Hematopoietic multipotent progenitor cell (in vitro differentiated cells): ENCODE data around the gene ZDHHC19. TPM values are rescaled to one million over a fixed set of nuclear protein-coding genes. Genes with fewer than 3 reads are reported as not detected.
"Not testable (repeated sequence)": the region's sequence is repeated elsewhere in the genome, so short reads cannot be mapped to it uniquely, and the experiment has no call there.

Experiments
- DNase-seq, 3 donors: peaks; one replicate each; pipeline ENCODE4 v3.0.0-alpha.2; 2011 to 2015; ENCODE audit warnings: low read depth in 2 of 3, low spot score in 2 of 3
- total RNA-seq: library from RNA; depleted of rRNA; stranded (reverse); fragments of >200 nt; gene quantifications from one replicate; pipeline ENCODE4 v1.2.3, GENCODE V29; 2012

Gene ZDHHC19
- total RNA-seq, 1 donor: 0.27 TPM

DNA sequence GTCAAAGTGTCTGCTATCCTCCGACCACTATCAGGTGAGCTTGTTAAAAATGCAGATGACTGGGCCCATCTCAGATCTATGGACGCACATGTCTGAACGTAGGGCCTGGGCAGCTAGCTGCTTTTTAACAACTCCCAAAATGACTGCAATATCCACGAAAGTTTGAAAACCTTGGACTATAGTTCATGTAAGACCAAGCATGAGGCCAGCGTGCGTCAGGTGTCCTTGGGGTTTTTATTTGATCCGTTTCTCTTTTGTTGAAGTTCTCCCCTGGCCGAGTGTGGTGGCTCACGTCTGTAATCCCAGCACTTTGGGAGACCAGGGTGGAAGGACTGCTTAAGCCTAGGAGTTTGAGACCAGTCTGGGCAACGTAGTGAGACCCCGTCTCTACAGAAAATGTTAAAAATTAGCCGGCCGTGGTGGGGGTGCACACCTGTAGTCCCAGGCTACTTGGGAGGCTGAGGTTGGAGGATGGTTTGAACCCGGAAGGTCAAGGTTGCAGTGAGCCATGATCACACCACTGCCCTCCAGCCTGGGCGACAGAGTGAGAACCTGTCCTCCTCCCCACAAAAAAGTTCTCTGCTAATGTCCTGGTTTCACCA lies 14.7 kb upstream of the ZDHHC19 start:
- DNase-seq: no peak

DNA sequence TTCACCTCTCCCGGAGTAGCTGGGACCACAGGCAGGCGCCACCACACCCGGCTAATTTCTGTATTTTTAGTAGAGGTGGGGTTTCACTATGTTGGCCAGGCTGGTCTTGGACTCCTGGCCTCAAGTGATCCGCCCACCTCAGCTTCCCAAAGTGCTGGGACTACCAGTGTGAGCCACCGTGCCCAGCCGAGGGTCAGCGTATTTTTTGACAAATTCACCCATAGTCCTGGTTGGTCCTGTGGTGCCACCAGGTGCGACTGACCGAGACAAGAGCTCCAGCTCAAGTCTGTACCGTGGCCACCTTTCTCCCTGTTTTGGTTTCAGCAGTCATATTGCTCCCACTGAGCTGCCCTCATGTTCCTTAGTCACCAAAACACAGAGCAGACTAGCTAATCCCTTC lies 13.9 kb upstream of the ZDHHC19 start:
- DNase-seq: no peak

DNA sequence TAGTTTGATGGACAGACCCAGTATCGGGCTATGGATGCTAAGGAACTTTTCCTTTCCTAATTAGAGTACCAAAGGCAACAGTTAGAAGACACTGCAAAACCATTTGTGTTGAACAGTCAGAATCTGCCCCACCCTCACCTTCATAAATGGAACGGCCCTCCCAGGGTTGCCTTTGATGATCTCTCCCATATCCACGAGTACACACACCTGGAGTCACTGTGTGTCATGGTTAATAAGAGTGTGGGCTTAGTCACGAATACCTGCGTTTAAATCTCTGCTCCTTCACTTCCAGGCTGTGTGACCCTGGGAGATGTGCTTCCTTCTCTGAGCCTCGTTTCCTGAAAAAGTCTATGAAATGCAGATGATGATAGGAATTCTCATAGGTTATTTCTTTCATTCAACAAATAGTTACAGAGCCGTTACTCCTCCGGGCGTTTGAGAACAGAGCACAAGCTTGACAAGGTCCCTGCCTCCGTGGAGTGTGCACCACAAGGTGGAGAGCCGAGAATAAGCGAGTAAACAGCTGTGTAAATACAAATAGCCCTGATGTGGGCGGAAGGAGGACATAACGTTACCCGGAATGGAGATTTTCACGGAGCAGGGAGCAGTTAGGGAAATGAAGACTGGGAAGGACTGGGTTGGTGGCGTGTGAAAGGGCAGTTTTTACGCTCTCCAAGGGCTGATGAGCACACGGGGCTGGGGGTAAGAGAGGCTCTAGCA lies 11.8 kb upstream of the ZDHHC19 start:
- DNase-seq: no peak

DNA sequence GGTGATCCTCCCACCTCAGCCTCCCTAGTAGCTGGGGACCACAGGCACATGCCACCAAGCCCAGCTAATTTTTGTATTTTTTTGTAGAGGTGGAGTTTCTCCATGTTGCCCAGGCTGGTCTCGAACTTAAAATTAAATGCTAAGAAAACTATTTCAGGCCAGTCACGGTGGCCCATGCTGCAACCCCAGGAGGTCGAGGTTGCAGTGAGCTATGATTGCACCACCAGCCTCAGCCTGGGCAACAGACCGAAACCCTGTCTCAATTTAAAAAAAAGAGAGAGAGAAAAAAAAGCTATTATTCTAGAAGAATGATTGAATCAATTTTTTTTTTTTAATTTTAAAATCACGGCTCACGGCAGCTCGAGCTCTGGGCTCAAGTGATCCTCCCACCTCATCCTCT lies 9.8 kb upstream of the ZDHHC19 start:
- DNase-seq: no peak

DNA sequence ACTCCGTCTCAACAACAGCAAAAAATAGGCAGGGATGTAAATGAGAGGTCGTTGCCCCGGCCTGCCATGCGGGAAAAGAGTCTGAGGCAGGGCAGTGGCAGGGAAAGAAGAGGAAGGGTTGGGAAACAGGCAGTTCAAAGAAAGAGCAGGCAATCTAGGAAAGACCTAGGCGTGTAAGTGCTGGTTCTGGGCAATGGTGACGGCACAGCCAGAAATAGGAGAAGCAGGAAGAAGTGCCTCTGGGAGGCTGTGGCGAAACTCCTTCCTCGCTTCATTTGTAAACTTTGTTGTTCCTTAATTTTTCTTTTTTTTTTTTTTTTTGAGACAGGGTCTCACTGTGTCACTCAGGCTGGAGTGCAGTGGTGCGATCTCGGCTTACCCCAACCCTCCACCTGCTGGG lies 9.4 kb upstream of the ZDHHC19 start:
- DNase-seq: no peak

DNA sequence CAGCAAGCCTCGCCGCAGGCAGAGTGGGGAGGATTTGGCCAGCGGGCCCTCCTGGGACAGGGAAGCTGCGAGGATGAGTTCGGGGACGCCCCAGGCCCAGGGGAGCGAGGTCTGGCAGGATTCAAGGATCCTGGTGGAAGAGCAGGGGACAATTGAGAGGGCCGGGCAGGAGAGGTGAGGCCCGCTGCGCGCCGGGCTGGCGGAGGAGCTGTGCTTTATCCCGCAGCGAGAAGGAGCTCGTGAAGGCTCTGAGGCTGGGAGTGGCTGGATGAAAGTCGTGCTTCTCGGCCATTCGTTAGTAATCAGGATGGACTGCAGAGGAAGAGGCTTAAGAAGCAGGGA lies 8.7 kb upstream of the ZDHHC19 start:
- no peak for DNase-seq

DNA sequence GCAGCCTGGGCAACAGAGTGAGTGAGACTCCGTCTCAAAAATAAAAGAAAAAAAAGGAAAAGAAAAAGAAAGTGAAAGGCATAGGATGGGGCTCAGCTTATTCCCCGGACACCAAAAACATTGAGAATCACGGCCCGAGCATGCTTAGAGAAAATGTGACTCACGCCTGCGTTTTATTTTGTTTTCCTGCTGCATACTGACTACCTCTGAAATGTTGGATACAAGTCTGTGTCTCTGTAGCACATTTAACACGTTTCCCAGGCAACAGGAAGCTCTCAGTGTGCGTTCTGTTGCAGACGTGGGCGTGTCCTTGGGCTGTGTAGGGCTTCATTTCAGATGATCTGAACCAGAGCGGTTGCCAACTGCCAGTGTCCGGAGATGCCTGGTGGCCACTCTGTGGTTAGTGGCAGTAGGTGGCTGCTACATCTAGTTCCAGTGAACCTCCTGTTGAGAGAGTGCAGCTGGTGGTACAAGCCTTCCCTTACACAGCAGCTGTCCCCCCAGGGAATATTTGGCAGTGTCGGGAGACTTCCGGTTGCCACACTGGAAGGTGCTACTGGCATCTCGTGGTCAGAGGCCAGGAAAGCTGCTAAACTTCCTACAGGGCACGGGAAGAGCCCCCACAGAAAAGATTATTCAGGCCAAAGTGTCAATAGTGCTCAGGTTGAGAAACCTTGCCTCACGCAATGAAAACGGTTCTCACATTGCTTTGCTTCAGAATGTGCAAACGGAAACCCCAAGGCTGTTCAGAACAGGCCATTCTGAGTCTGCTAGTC lies 8.2 kb upstream of the ZDHHC19 start:
- peak in 2 of 3 donors; percentile 73 to 88 for DNase-seq

DNA sequence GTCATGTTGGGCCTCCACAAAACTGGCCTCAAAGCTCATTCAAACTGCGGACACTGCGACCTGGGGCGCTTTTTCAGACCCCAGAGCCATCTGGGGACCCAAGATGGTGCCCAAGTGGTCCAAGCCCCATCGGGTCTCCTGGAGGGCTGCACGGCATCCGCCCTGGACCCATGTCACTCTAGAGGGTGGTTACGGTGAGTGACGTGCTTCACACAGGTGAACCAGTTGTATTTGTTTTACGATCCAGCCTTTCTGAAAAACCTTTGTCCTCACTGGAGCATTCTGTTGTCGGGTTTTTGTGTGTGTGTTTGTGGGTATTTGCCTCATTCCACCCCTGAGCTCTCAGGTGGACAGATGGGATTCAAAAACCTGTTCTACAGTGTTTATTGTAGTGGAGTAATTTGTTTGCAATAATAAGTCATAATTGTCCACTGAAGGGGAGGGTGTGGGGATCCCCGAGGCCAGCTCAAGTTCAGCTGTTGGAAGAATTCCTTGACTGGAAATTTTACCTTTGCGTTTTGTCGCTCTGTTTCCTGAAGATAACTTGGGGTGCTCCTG lies 7.0 kb upstream of the ZDHHC19 start:
- no peak for DNase-seq

DNA sequence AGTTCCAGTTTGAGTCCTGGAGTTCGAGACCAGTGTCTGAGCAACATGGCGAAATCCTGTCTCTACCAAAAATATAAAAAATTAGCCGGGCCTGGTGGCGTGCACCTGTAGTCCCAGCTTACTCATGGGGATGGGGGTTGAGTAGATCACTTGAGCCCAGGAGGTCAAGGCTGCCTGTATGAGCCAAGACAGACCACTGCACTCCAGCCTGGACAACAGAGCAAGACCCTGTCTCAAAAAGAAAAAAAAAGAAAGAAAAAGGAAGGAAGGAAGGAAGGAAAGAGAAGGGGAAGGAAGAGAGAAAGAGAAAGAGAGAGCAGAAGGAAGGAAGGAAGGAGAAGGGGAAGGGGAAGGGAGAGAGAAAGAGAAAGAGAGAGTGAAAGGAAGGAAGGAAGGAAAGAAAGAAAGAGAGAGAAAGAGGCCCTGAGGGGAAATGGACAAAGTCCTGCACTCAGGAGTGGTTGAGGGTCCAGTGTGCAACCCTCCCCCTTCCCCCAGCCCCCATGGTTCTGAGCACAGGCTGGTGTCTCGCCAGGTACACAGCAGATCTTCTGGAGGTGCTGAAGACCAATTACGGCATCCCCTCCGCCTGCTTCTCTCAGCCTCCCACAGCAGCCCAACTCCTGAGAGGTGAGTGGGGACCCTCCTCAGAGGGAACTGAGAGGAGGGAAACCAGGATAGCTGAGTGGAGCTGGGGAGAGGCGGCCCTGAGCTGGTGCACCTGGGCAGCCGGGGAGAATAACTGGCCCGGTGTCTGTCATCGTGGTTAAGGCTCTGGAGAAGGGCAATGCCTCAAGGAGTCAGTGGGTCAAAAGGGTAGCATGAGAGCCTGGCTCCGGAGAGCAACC lies 6.3 kb upstream of the ZDHHC19 start:
- DNase-seq: no peak

DNA sequence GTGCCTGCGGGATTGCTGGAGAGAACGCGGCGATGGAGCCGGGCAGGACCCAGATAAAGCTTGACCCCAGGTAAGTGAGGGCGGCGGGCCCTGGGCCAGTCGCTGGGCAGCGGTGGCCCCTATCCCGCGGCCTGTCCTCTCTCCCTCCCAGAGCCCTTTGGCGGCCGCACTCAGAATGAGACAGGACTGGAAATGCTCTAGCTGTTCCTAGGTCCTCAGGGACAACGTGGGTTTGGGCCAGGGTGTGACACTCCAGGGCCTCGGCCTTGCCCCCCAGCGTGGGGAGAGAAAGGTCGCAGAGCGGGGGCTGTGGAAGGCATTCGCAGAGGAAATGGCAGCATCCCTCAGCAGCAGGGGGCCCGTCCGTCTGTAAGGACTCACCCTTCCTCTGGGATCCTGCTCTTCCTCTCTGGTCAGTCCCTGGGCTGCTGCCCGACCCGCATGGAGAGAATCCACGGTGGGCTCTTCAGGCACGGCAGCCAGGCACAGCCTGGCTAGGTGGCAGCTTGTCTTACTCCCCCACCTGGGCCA lies 5.5 kb upstream of the ZDHHC19 start:
- DNase-seq: no peak

DNA sequence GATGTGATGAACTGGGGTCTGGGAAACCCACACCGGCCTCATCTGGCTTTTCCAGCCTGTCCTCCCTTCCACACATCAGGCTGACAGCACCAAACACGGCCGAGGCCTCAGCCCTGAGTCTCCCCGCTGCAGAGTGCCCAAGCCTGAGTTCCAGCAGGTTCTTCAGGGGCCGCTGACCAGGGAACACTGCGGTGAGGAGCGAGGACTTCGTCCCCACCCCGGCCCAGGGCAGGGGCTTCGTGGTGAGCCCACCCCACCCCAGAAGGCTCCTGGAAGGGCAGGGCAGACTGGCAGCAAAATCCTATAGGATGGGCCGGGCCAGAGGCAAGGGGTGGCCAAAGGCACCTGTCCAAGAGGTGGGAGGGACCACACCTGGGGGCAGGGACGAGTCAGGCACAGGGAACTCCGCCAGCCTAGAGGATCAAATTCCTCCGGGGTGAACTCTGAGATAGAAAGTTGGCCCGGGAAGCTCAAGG lies 4.9 kb upstream of the ZDHHC19 start, which contains the start of gene SLC51A:
TSS of gene SLC51A (plus strand) at position 446 of the 476 bp plus-strand sequence. CDS start 179 bp downstream, outside the sequence.
- DNase-seq: no peak

DNA sequence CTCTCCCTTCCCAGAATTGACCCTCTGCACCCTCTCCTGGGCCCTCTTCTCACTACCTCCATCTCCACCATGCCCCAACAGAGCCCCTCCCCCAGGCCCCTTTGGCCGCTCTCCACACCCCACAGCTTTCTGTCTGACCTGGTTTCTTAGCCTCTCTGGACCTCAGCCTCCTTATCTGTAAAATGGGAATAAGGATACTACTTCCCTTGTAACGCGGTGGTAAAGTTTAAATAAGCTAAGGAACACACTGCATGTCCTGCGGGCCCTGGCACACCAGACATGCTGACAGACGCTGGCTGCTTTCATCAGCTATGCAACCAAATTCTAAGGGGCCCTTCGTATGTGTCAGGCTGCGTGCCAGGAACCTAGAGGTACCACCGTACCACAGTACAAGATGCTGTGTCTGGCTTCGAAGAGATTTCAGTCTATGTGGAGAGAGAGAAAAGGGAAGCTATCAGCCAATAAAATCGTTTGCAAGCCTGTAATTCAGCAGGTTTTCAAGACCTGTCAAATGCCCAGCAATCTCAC lies 4.4 kb upstream of the ZDHHC19 start:
- DNase-seq: no peak

DNA sequence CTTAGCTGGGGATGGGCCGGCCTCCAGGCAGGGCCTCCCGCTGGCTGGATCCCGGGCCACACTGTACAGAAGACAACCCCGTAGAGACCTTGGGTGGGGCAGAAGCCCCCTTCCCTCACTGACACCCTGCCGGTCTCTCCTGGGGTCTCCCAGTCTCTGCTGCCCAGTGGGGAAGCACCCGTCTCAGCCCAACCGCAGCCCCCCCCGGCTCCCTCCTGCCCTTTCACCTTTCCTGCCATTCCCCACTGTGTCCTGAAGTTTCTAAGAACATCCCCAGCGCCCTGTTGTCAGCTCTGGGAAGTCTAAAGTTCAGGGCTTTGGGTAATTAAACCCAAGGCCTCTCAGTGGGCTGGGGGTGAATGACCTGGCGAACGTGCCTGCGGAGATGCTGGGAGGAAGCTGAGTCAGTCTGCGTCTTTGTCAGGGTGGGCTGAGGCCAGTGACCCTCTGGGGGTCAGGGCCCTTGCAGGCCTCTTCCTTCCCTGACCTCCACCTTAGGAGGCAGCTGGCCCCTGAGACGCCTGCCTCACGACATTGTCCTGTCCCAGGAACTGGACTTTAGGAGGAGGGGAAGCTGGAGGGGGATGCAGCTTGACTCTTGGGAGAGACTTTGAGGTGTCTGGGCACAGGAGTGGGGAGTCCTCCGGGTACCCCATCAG lies 3.7 kb upstream of the ZDHHC19 start:
- no peak for DNase-seq

DNA sequence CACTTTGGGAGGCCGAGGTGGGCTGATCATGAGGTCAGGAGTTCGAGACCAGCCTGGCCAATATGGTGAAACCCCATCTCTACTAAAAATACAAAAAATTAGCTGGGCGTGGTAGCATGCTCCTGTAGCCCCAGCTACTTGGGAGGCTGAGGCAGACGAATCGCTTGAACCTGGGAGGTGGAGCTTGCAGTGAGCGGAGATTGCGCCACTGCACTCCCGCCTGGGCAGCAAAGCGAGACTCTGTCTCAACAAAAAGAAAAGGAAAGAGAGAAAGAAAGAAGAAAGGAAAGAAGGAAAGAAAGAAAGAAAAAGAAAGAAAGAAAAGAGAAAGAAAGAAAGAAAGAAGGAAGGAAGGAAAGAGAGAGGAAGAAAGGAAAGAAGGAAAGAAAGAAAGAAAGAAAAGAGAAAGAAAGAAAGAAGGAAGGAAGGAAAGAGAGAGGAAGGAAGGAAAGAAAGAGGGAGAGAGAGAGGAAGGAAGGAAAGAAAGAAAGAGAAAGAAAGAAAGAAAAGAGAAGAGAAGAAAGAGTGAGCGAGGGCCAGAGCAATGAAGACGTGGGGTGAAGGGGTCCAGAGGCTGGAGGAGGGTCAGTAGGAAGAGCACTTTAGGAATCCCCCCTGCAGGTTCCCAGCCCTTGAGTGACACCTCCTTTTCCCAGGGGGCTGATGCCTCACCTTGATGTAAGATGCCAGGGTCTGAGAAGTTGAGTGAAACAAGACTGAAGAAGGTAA lies 1.1 kb downstream of the ZDHHC19 start:
- DNase-seq: not testable (repeated sequence)

DNA sequence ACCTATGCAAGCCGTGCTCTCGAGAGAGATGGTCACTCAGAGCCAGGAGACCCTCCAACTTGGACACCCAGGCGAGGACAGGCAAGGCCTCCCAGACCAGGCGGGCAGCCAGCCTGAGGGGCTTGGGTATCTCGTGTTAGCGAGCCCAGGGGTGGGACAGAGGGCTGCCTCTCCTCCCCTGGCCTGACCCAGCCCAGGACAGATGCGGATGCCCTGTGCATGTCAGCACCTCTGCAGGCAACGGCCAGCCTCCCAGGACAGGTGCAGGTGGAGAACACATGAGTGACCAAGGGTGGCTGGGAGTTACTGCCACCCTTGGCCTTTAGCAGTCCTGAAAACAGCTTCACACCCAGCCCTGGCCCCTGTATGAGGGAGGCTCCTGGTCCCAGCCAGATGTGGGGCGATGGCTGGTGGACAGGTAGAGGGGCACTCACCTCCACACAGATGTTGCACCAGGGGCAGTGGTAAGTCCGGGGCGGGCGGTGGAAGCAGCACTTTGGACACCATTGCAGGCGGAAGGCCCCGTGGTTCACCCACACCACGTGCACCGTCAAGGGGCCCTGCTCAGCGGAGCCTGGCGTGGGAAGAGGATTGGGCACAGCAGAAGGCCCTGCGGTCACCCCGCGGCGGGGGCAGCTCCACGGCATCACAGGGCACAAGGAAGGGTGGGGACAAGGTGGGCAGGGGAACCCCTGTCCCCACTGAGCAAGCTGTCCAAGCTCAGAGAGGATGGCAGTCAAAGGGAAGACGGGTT lies 2.1 kb downstream of the ZDHHC19 start:
- no peak for DNase-seq

DNA sequence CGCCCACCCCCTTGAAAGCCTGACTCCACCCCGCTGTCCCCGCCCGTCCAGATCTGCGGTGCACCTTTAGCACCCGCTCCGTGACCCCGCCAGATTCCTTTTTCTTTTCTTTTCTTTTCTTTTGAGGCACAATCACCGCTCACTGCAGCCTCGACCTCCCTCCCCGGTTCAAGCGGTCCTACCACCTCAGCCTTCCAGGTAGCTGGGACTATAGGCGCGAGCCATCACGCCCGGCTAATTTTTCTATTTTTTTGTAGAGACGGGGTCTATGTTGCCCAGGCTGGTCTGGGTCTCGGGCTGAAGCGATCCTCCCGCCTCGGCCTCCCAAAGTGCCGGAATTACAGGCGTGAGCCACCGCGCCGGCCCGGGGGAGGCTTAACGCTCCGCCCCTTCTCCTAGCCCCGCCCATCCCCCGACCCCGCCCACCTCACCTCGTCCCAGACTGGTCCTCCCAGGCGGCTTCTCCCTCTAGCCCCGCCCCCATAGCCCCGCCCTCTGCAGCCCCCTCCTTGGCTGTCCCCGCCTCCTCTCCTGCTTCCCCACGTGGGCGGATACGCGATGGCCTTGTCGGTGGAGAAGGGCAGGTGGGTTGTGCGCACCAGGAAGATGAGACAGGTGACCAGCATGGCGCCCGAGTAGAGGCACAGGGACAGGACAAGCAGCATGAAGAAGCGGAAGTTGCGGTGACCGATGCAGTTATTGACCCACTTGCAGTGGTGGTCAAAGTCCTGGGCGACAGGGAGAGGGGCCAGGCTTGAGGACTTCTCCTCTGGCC lies 3.2 kb downstream of the ZDHHC19 start:
- DNase-seq: peak in 2 of 3 donors; percentile 61 to 64

DNA sequence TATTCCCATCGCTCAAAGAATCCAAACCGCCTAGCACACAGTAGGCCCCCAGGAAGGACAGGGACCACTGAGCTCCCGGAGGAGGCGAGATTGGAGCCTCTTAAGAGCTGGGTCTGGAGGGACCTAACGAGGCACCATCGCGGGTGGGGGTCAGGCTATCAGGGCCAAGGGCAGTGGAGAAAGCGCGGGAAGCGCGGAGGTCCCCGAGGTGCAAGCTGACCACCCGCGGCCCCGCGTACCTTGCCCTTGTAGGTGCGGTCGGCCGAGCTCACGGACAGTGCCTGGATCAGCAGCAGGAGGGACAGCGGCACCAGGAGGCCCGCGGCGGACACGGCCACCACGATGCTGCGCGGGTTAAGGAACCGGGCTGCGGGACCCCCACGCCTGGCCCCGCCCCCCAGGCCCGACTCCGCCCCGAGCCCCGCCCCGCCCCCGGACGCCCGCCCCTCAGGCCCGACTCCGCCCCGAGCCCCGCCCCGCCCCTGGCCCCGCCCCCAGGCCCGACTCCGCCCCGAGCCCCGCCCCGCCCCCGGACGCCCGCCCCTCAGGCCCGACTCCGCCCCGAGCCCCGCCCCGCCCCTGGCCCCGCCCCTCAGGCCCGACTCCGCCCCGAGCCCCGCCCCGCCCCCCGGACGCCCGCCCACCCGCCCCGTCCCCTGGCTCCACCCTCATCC lies 3.9 kb downstream of the ZDHHC19 start:
- peak in 1 of 3 donors; percentile 41 for DNase-seq
